Neutrophil (primary cell): ENCODE results near the gene DUSP1.
"Not testable (repeated sequence)": the region's sequence is repeated elsewhere in the genome, so short reads cannot be mapped to it uniquely, and the experiment has no call there.

ENCODE experiments used
- H3K27ac ChIP-seq: fragments of 200-600 bp; sonication (generic); 2 replicates; pipeline ENCODE4 v1.5.1; 2016; ENCODE audit warnings: mild to moderate bottlenecking, moderate library complexity
- H3K27me3 ChIP-seq: fragments of 200-600 bp; sonication (generic); 2 replicates; pipeline ENCODE4 v1.6.0; 2016; ENCODE audit warnings: mild to moderate bottlenecking
- H3K36me3 ChIP-seq: fragments of 200-600 bp; sonication (generic); 2 replicates; pipeline ENCODE4 v1.5.1; 2017
- H3K4me1 ChIP-seq, 2 experiments: fragments of 200-600 bp in 1 of 2; sonication (generic) in 1 of 2; 1 replicate in 1 of 2; 2 replicates in 1 of 2; pipeline versions ENCODE4 v1.5.1 to v1.6.1; 2013 to 2016; ENCODE audit warnings: low read depth in 1 of 2, low read length in 1 of 2, mild to moderate bottlenecking in 1 of 2, moderate library complexity in 1 of 2; ENCODE audit not compliant: control insufficient read depth in 1 of 2, insufficient read depth in 1 of 2
- H3K4me3 ChIP-seq, 2 experiments: fragments of 200-600 bp in 1 of 2; sonication (generic) in 1 of 2; 1 replicate in 1 of 2; 2 replicates in 1 of 2; pipeline ENCODE4 v1.5.1; 2013 to 2016; ENCODE audit warnings: low read depth in 1 of 2, low read length in 1 of 2, mild to moderate bottlenecking in 1 of 2, moderate library complexity in 1 of 2
- H3K9me3 ChIP-seq: fragments of 200-600 bp; sonication (generic); 2 replicates; pipeline ENCODE4 v1.5.1; 2016
- TF ChIP-seq, protein P1 (sequence below): fragments of 200-600 bp; sonication (generic); IDR thresholded peaks from 2 replicates; pipeline ENCODE4 v1.5.1; 2016; ENCODE audit warnings: antibody characterized with exemption

The DUSP1 gene

DNA sequence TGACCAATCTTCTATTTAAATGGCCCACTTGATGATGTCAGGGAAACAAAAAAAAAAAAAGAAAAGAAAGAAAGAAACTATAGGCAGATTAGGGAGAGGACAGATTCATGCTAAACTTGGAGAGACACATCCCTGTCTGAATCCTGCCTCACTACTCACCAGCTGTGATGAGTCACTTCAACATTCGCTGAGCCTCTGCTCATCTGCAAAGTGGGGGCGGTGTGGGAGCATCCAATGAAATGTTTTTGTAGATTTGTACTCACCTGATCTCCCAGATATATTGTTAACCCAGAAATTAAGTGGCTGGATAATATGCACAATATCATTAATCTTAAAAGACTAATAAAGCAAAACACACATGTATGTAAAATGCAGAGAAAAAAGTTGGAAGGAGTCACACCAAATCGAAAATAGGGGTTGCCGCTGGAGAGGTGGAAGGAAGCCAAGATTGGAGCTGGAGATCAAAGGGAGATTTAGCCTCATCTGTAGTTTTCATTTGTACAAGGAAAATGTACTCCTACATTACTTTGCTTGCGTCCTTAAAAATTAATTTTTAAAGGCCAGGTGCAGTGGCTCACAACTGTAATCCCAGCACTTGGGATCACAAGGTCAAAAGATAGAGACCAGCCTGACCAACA, 46.0 kb upstream of the DUSP1 start:
- Histone ChIP-seq H3K27ac (no peak overlapping the region), H3K4me1 (no peaks in the 10 kb centered on the region), H3K36me3 (no peaks in the 10 kb centered on the region), H3K27me3 (no peaks in the 10 kb centered on the region), H3K9me3 (no peaks in the 10 kb centered on the region), H3K4me3 (no peak overlapping the region)
- TF ChIP-seq, protein P1, sequence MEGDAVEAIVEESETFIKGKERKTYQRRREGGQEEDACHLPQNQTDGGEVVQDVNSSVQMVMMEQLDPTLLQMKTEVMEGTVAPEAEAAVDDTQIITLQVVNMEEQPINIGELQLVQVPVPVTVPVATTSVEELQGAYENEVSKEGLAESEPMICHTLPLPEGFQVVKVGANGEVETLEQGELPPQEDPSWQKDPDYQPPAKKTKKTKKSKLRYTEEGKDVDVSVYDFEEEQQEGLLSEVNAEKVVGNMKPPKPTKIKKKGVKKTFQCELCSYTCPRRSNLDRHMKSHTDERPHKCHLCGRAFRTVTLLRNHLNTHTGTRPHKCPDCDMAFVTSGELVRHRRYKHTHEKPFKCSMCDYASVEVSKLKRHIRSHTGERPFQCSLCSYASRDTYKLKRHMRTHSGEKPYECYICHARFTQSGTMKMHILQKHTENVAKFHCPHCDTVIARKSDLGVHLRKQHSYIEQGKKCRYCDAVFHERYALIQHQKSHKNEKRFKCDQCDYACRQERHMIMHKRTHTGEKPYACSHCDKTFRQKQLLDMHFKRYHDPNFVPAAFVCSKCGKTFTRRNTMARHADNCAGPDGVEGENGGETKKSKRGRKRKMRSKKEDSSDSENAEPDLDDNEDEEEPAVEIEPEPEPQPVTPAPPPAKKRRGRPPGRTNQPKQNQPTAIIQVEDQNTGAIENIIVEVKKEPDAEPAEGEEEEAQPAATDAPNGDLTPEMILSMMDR, result no peak

GRCh38 chr5:172815631-172816030, 44.6 kb upstream of the DUSP1 start:
- Histone ChIP-seq H3K4me3 (no peak overlapping the region), H3K9me3 (no peaks in the 10 kb centered on the region), H3K27me3 (no peaks in the 10 kb centered on the region), H3K4me1 (peaks cover 0 to 4% of the 10 kb centered on the region in 2 experiments), H3K36me3 (no peaks in the 10 kb centered on the region), H3K27ac (no peak overlapping the region)
- TF ChIP-seq, protein P1, result no peak

DNA sequence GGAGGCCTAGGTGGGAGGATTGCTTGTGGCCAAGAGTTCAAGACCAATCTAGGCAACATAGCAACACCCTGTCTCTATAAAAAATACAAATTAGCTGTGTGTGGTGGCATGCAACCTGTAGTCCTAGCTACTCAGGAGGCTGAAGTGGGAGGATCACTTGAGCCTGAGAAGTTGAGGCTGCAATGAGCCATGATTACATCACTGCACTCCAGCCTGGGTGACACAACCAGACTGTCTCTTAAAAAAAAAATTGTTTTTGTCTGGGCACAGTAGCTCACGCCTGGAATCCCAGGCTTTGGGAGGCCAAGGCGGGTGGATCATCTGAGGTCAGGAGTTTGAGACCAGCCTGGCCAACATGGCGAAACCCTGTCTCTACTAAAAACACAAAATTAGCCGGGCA, 40.0 kb upstream of the DUSP1 start:
- H3K4me1 ChIP-seq, result peaks cover 21 to 25% of the 10 kb centered on the region in 2 experiments

GRCh38 chr5:172809774-172810173, 38.8 kb upstream of the DUSP1 start:
- Histone ChIP-seq H3K36me3 (no peaks in the 10 kb centered on the region), H3K27ac (no peak overlapping the region), H3K4me3 (no peak overlapping the region)

More for the DNA sequence above, 40.0 kb upstream of the DUSP1 start:
- not testable (repeated sequence) for H3K27me3 ChIP-seq, H3K27ac ChIP-seq, H3K4me3 ChIP-seq, H3K36me3 ChIP-seq, H3K9me3 ChIP-seq

DNA sequence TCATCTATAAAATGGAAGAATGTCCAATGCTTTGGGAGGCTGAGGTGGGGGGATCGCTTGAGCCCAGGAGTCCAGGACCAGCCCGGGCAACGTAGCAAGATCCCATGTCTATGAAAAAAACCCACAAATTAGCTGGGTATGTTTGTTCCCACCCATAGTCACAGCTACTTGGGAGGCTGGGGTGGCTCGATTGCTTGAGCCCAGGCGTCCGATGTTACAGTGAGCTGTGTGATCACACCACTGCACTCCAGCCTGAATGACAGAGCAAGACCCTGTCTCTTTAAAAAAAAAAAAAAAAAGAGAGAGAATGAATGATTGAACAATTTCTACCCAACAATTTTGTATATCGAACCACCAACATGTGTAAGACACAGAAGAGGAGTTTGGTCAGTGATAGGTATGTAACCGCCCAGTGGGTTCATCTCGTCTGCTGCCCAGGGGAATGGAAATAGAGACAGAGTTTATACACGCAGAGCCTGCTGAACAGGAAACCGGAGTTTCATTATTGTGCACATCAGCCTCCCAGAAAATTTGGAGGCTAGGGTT, 36.8 kb upstream of the DUSP1 start:
- Histone ChIP-seq H3K4me1 (peaks cover 29 to 48% of the 10 kb centered on the region in 2 experiments), H3K27me3 (no peaks in the 10 kb centered on the region), H3K27ac (peak overlapping the region; percentile 99), H3K4me3 (peak overlapping the region; percentile 53 to 56), H3K9me3 (no peaks in the 10 kb centered on the region), H3K36me3 (no peaks in the 10 kb centered on the region)
- TF ChIP-seq, protein P1, result no peak

More at GRCh38 chr5:172809774-172810173, 38.8 kb upstream of the DUSP1 start:
- Histone ChIP-seq H3K27me3 (no peaks in the 10 kb centered on the region), H3K4me1 (peaks cover 29 to 38% of the 10 kb centered on the region in 2 experiments), H3K9me3 (no peaks in the 10 kb centered on the region)
- TF ChIP-seq, protein P1, result no peak

DNA sequence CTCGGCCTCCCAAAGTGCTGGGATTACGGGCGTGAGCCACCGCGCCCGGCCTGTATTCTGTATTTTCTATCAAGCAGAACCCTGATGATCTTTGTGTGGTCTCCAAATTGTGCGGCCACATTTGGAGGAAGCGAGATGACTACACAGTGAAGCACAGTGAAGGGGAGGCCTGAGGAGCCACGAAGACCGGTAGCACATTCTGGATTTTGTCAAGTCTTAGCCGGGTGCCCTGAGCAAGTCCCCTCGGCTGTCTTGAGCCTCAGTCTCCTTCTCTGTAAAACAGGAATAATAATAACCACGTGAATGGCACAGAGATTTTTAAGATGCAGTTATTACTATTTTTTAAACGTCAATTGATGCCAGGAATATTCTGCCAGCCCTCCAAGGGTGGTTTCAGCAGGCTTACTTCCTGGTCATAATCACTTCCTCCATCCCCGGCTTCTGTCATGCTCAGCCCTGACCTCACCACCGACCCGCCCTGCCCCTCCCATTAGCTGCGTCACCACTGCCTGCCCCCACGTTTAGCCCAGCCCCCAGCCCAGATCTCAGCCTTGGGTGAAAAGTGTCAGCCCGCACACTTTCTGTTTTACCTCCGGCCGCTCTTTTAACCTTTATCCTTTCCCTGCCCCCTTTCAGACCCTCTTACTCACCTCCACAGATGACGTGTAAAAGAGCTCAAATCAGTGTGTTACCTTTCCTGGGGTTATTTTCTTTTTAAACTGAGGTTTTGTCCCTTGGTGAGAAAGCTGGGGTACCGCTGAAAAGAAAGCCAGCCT, 36.1 kb upstream of the DUSP1 start:
- Histone ChIP-seq H3K36me3 (no peaks in the 10 kb centered on the region), H3K4me3 (peak overlapping the region; percentile 53 to 56), H3K9me3 (no peaks in the 10 kb centered on the region), H3K27me3 (no peaks in the 10 kb centered on the region), H3K4me1 (peaks cover 35 to 55% of the 10 kb centered on the region in 2 experiments), H3K27ac (peak overlapping the region; percentile 99)
- TF ChIP-seq, protein P1, result peak; percentile 16
